SK-N-SH (cell line): ENCODE measurements around the gene DYNC1H1. TPM values are rescaled to one million over a fixed set of nuclear protein-coding genes. Genes with fewer than 3 reads are reported as not detected.

ENCODE experiments used
- CTCF ChIA-PET: fragments of 300-600, 350-600 bp; formaldehyde crosslinking; extraction: SDS; loops from one replicate; lab custom pipeline; 2021; lab: Yijun Ruan, JAX
- POLR2A ChIA-PET: fragments of 350-600 bp; sonication (Branson Sonifier 250); formaldehyde crosslinking; extraction: SDS; loops from one replicate; lab custom pipeline; 2020; ENCODE audit warnings: antibody characterized with exemption, inconsistent platforms; lab: Yijun Ruan, JAX
- DNase-seq: peaks from one replicate; pipeline ENCODE4 v3.0.0; 2012
- H2AFZ ChIP-seq: fragments of 200-600 bp; sonication (generic); 2 replicates; pipeline ENCODE4 v1.8.1; 2016; ENCODE audit warnings: antibody characterized with exemption, mild to moderate bottlenecking, low read depth
- H3F3A ChIP-seq: fragments of 200-600 bp; sonication (generic); replicated peaks from 2 replicates; pipeline ENCODE3; 2016; ENCODE audit warnings: antibody characterized with exemption, mild to moderate bottlenecking; ENCODE audit not compliant: insufficient read depth
- H3K27ac ChIP-seq, 2 experiments: fragments of 200-500 bp in 1 of 2; fragments of 200-600 bp in 1 of 2; sonication (Bioruptor generic) in 1 of 2; sonication (generic), shearing (Covaris generic) in 1 of 2; 2 replicates each; pipeline versions ENCODE4 v1.5.1 to v1.6.1; 2014 to 2016; ENCODE audit warnings: low read depth in 2 of 2, inconsistent platforms in 1 of 2, low read length in 1 of 2, mild to moderate bottlenecking in 1 of 2, mixed read lengths in 1 of 2
- H3K27me3 ChIP-seq: fragments of 200-600 bp; sonication (generic), shearing (Covaris generic); 2 replicates; pipeline ENCODE4 v1.6.1; 2016; ENCODE audit warnings: mixed run types; ENCODE audit not compliant: insufficient read depth
- H3K36me3 ChIP-seq, 2 experiments: fragments of 200-500 bp in 1 of 2; fragments of 200-600 bp in 1 of 2; sonication (Bioruptor generic) in 1 of 2; sonication (generic) in 1 of 2; replicated peaks in 1 of 2; 2 replicates each; pipeline versions ENCODE3 to v1.5.1; 2014 to 2016; ENCODE audit warnings: low read length in 1 of 2, mild to moderate bottlenecking in 1 of 2; ENCODE audit not compliant: insufficient read depth in 2 of 2, control insufficient read depth in 1 of 2
- H3K4me1 ChIP-seq, 2 experiments: fragments of 200-500 bp in 1 of 2; fragments of 200-600 bp in 1 of 2; sonication (Bioruptor generic) in 1 of 2; sonication (generic), shearing (Covaris generic) in 1 of 2; 2 replicates each; pipeline versions ENCODE4 v1.5.1 to v1.6.1; 2014 to 2016; ENCODE audit warnings: low read depth in 1 of 2, low read length in 1 of 2, mixed run types in 1 of 2; ENCODE audit not compliant: insufficient read depth in 2 of 2, control insufficient read depth in 1 of 2
- H3K4me2 ChIP-seq: fragments of 200-600 bp; sonication (generic), shearing (Covaris generic); 2 replicates; pipeline ENCODE4 v1.6.1; 2017; ENCODE audit warnings: mixed run types
- H3K4me3 ChIP-seq, 2 experiments: fragments of 200-500 bp in 1 of 2; fragments of 200-600 bp in 1 of 2; sonication (Bioruptor generic) in 1 of 2; sonication (generic), shearing (Covaris generic) in 1 of 2; 2 replicates each; pipeline versions ENCODE4 v1.5.1 to v1.8.1; 2014 to 2016; ENCODE audit warnings: low read depth in 2 of 2, inconsistent platforms in 1 of 2, low read length in 1 of 2, mild to moderate bottlenecking in 1 of 2, mixed read lengths in 1 of 2, moderate library complexity in 1 of 2
- H3K79me2 ChIP-seq: fragments of 200-600 bp; sonication (generic); 2 replicates; pipeline ENCODE4 v1.8.1; 2017; ENCODE audit warnings: mild to moderate bottlenecking; ENCODE audit not compliant: insufficient read depth
- H3K9ac ChIP-seq: fragments of 200-600 bp; sonication (generic); 2 replicates; pipeline ENCODE4 v1.6.1; 2017; ENCODE audit warnings: mixed run types
- H3K9me2 ChIP-seq: fragments of 200-600 bp; sonication (generic); 2 replicates; pipeline ENCODE4 v1.6.1; 2017; ENCODE audit warnings: mixed run types
- H3K9me3 ChIP-seq: fragments of 200-600 bp; sonication (generic); 2 replicates; pipeline ENCODE4 v1.6.1; 2017; ENCODE audit warnings: mixed run types, mild to moderate bottlenecking, moderate library complexity
- H4K20me1 ChIP-seq: fragments of 200-600 bp; sonication (generic); 2 replicates; pipeline ENCODE4 v1.6.1; 2017; ENCODE audit warnings: mild to moderate bottlenecking, mixed run types; ENCODE audit not compliant: insufficient read depth
- FOSL2 ChIP-seq: IDR thresholded peaks from 2 replicates; pipeline ENCODE4 v1.4.0; 2012; ENCODE audit warnings: low read depth, mild to moderate bottlenecking, moderate library complexity, borderline replicate concordance
- GABPA ChIP-seq: IDR thresholded peaks from 2 replicates; pipeline ENCODE4 v1.4.0; 2012; ENCODE audit warnings: low read depth, mild to moderate bottlenecking
- GATA2 ChIP-seq: sonication (generic); formaldehyde crosslinking; IDR thresholded peaks from 2 replicates; pipeline ENCODE4 v1.5.0; 2020; ENCODE audit warnings: mild to moderate bottlenecking, missing genetic modification reagents
- JUND ChIP-seq: IDR thresholded peaks from 2 replicates; pipeline ENCODE4 v1.4.0; 2012
- MXI1 ChIP-seq: IDR thresholded peaks from 2 replicates; pipeline ENCODE4 v1.6.1; 2012; ENCODE audit warnings: mild to moderate bottlenecking, low read depth, low read length, improper control_type of control experiment
- NRF1 ChIP-seq: IDR thresholded peaks from 2 replicates; pipeline ENCODE4 v1.6.1; 2012; ENCODE audit warnings: low read depth, mild to moderate bottlenecking, low read length
- PBX3 ChIP-seq: IDR thresholded peaks from 2 replicates; pipeline ENCODE4; 2012
- SIN3A ChIP-seq: IDR thresholded peaks from 2 replicates; pipeline ENCODE4 v1.6.1; 2012; ENCODE audit warnings: low read depth, mild to moderate bottlenecking, low read length, moderate library complexity, borderline replicate concordance
- TAF1 ChIP-seq: IDR thresholded peaks from 2 replicates; pipeline ENCODE4 v1.6.1; 2012; ENCODE audit warnings: low read depth, mild to moderate bottlenecking, low read length, moderate library complexity, borderline replicate concordance
- USF1 ChIP-seq: IDR thresholded peaks from 2 replicates; pipeline ENCODE4 v1.4.0; 2012; ENCODE audit warnings: low read depth, borderline replicate concordance
- WGBS: methylation state at CpG from one replicate; pipeline ENCODE4 v1.1.6; 2017; ENCODE audit warnings: low lambda C conversion rate; 5-methylcytosine and 5-hydroxymethylcytosine counted together
- polyA plus RNA-seq, 3 experiments: library from polyadenylated mRNA; depleted of rRNA; stranded (reverse); fragments of >200 nt; gene quantifications; 2 replicates each; pipeline ENCODE4 v1.2.3, GENCODE V29; 2012

Gene DYNC1H1
- polyA plus RNA-seq, 1 of the 3 experiments (the other 2 are of a cell fraction): 140 TPM

- H3K9me2 ChIP-seq: no peaks in the 10 kb centered on the region
- 89% methylated on average over 31 of the region's 31 CpGs for WGBS
- no peak overlapping the region for H3K4me2 ChIP-seq
- H3K79me2 ChIP-seq: no peaks in the 10 kb centered on the region
- peaks cover 6 to 19% of the 10 kb centered on the region in 2 experiments for H3K36me3 ChIP-seq
- H3F3A ChIP-seq: peaks cover 14% of the 10 kb centered on the region
- H3K27ac ChIP-seq: no peak overlapping the region
- H3K9me3 ChIP-seq: no peaks in the 10 kb centered on the region
- POLR2A ChIA-PET: no interaction called here
- no peak for TF ChIP-seq MXI1
- TF ChIP-seq NRF1: no peak
- no peak for TF ChIP-seq USF1
- TF ChIP-seq JUND: no peak
- TF ChIP-seq FOSL2: no peak
- TF ChIP-seq TAF1: no peak
- no peak for TF ChIP-seq PBX3
- no peak for TF ChIP-seq GATA2 (CRISPR knock-in tag)
- no peak for TF ChIP-seq GABPA
- CTCF ChIA-PET: interaction anchor here (0.6 kb wide), 1 partner anchor 9 kb away, joined by 3 read pairs; no protein-coding TSS in a partner anchor
- H3K9ac ChIP-seq: no peak overlapping the region
- no peaks in the 10 kb centered on the region for H3K4me1 ChIP-seq
- no peaks in the 10 kb centered on the region for H3K27me3 ChIP-seq
- no peaks in the 10 kb centered on the region for H4K20me1 ChIP-seq
- DNase-seq: no peak
- H3K4me3 ChIP-seq: no peak overlapping the region
- no peak overlapping the region for H2AFZ ChIP-seq
Observed at GRCh38 chr14:102056694-102057442, 92.5 kb downstream of the DYNC1H1 start.

GRCh38 chr14:102057480-102058114 lies 93.2 kb downstream of the DYNC1H1 start:
- 90% methylated on average over 10 of the region's 10 CpGs for WGBS
- POLR2A ChIA-PET: no interaction called here

More at GRCh38 chr14:102057480-102058114, 93.2 kb downstream of the DYNC1H1 start:
- Histone ChIP-seq H3K4me1 (no peaks in the 10 kb centered on the region), H3K9me2 (no peaks in the 10 kb centered on the region), H3K27ac (no peak overlapping the region)
- 0 out of 2 replicates have a peak, but pooled peaks have one; percentile 34 for TF ChIP-seq SIN3A
- TF ChIP-seq JUND: no peak
- TF ChIP-seq, all 33 proteins: peak for 1
- H4K20me1 ChIP-seq: no peaks in the 10 kb centered on the region
- H3K27me3 ChIP-seq: no peaks in the 10 kb centered on the region
- H3K4me2 ChIP-seq: no peak overlapping the region
- no peak overlapping the region for H2AFZ ChIP-seq
- peaks cover 2 to 14% of the 10 kb centered on the region in 2 experiments for H3K36me3 ChIP-seq
- CTCF ChIA-PET: interaction anchor here (0.6 kb wide), 1 partner anchor 10 kb away, joined by 3 read pairs; no protein-coding TSS in a partner anchor
- no peak overlapping the region for H3K9ac ChIP-seq
- H3F3A ChIP-seq: peaks cover 14% of the 10 kb centered on the region
- H3K4me3 ChIP-seq: no peak overlapping the region
- no peaks in the 10 kb centered on the region for H3K9me3 ChIP-seq
- H3K79me2 ChIP-seq: no peaks in the 10 kb centered on the region
- no peak for DNase-seq
